H9 (cell line): ENCODE measurements around the gene HAUS7. TPM values are rescaled to one million over a fixed set of nuclear protein-coding genes. Genes with fewer than 3 reads are reported as not detected.

ENCODE experiments used
- DNase-seq: peaks from one replicate; pipeline ENCODE4 v3.0.0-alpha.2; 2017
- H2AFZ ChIP-seq: one replicate; pipeline ENCODE4 v1.6.1; 2013; ENCODE audit warnings: mild to moderate bottlenecking, low read length, control low read depth, moderate library complexity
- H2AK5ac ChIP-seq: 2 replicates; pipeline ENCODE4 v1.6.1; 2013; ENCODE audit warnings: low read length, control low read depth, mixed read lengths; ENCODE audit not compliant: insufficient read length
- H2BK120ac ChIP-seq: one replicate; pipeline ENCODE4 v1.6.1; 2013; ENCODE audit warnings: low read depth, mild to moderate bottlenecking, low read length, control low read depth, inconsistent platforms; ENCODE audit not compliant: poor library complexity, severe bottlenecking
- H2BK12ac ChIP-seq: 2 replicates; pipeline ENCODE4 v1.6.1; 2013; ENCODE audit warnings: low read length, control low read depth, mixed read lengths, low read depth; ENCODE audit not compliant: insufficient read length
- H2BK15ac ChIP-seq: 2 replicates; pipeline ENCODE4 v1.6.1; 2013; ENCODE audit warnings: low read depth, low read length, control low read depth
- H2BK20ac ChIP-seq: one replicate; pipeline ENCODE4 v1.6.1; 2013; ENCODE audit warnings: low read depth, mild to moderate bottlenecking, low read length, control low read depth, inconsistent platforms; ENCODE audit not compliant: poor library complexity, severe bottlenecking
- H2BK5ac ChIP-seq: 2 replicates; pipeline ENCODE4 v1.6.1; 2013; ENCODE audit warnings: low read length, control low read depth, mixed read lengths; ENCODE audit not compliant: insufficient read length
- H3K14ac ChIP-seq: 2 replicates; pipeline ENCODE4 v1.6.1; 2013; ENCODE audit warnings: low read length, control low read depth; ENCODE audit not compliant: insufficient read depth
- H3K18ac ChIP-seq: 2 replicates; pipeline ENCODE4 v1.6.1; 2013; ENCODE audit warnings: low read depth, mild to moderate bottlenecking, mixed read lengths, low read length, control low read depth; ENCODE audit not compliant: insufficient read length
- H3K23ac ChIP-seq: 2 replicates; pipeline ENCODE4 v1.6.1; 2013; ENCODE audit warnings: low read length, control low read depth, mixed read lengths, low read depth; ENCODE audit not compliant: insufficient read length
- H3K23me2 ChIP-seq: 2 replicates; pipeline ENCODE4 v1.6.1; 2013; ENCODE audit warnings: low read depth, mild to moderate bottlenecking, mixed read lengths, low read length, control low read depth; ENCODE audit not compliant: insufficient read length, poor library complexity, severe bottlenecking
- H3K27ac ChIP-seq: 2 replicates; pipeline ENCODE4 v1.5.1; 2013; ENCODE audit warnings: low read length, control low read depth, mixed read lengths, low read depth; ENCODE audit not compliant: insufficient read length
- H3K27me3 ChIP-seq: 2 replicates; pipeline ENCODE4 v1.6.1; 2013; ENCODE audit warnings: low read length, control low read depth, inconsistent platforms; ENCODE audit not compliant: insufficient read depth
- H3K4ac ChIP-seq: 2 replicates; pipeline ENCODE4 v1.6.1; 2013; ENCODE audit warnings: low read depth, mild to moderate bottlenecking, control low read depth, inconsistent platforms, low read length, moderate library complexity
- H3K4me1 ChIP-seq: 2 replicates; pipeline ENCODE4 v1.6.1; 2013; ENCODE audit warnings: low read length, control low read depth, inconsistent platforms; ENCODE audit not compliant: insufficient read depth
- H3K4me2 ChIP-seq: 2 replicates; pipeline ENCODE4 v1.6.1; 2013; ENCODE audit warnings: low read length, control low read depth, mixed read lengths; ENCODE audit not compliant: insufficient read length, insufficient read depth
- H3K56ac ChIP-seq: 2 replicates; pipeline ENCODE4 v1.6.1; 2013; ENCODE audit warnings: low read depth, mild to moderate bottlenecking, mixed read lengths, low read length, control low read depth; ENCODE audit not compliant: insufficient read length
- H3K79me1 ChIP-seq: 2 replicates; pipeline ENCODE4 v1.6.1; 2013; ENCODE audit warnings: low read depth, mild to moderate bottlenecking, moderate library complexity, low read length, control low read depth, inconsistent platforms; ENCODE audit not compliant: insufficient read depth, poor library complexity, severe bottlenecking
- H3K79me2 ChIP-seq: 2 replicates; pipeline ENCODE4 v1.6.1; 2013; ENCODE audit warnings: low read length, control low read depth, inconsistent platforms; ENCODE audit not compliant: insufficient read depth
- H3K9ac ChIP-seq: 2 replicates; pipeline ENCODE4 v1.6.1; 2013; ENCODE audit warnings: low read length, control low read depth, mixed read lengths; ENCODE audit not compliant: insufficient read length; ENCODE audit errors: extremely low read depth
- H3K9me3 ChIP-seq: one replicate; pipeline ENCODE4 v1.6.1; 2013; ENCODE audit warnings: low read depth, low read length, inconsistent platforms; ENCODE audit not compliant: control insufficient read depth
- H3T11ph ChIP-seq: one replicate; pipeline ENCODE4 v1.6.1; 2013; ENCODE audit warnings: mild to moderate bottlenecking, low read length, control low read depth, inconsistent platforms
- H4K20me1 ChIP-seq: one replicate; pipeline ENCODE4 v1.6.1; 2013; ENCODE audit not compliant: control insufficient read depth, insufficient read length, insufficient read depth
- H4K5ac ChIP-seq: 2 replicates; pipeline ENCODE4 v1.6.1; 2013; ENCODE audit warnings: low read depth, mild to moderate bottlenecking, mixed read lengths, low read length, control low read depth; ENCODE audit not compliant: insufficient read length
- H4K8ac ChIP-seq: replicated peaks from 2 replicates; pipeline ENCODE4 v1.6.1; 2013; ENCODE audit warnings: low read length, control low read depth, mixed read lengths, low read depth; ENCODE audit not compliant: insufficient read length
- H4K91ac ChIP-seq: 2 replicates; pipeline ENCODE4 v1.6.1; 2013; ENCODE audit warnings: low read depth, mild to moderate bottlenecking, moderate library complexity, mixed read lengths, low read length, control low read depth; ENCODE audit not compliant: insufficient read length
- H3K27ac Mint-ChIP-seq, 3 experiments: 2 replicates in 2 of 3; 3 replicates in 1 of 3; pipeline ENCODE4 v1.8.0; 2020 to 2021; ENCODE audit warnings: mixed read lengths in 3 of 3, mild to moderate bottlenecking in 1 of 3, moderate library complexity in 1 of 3
- H3K27me3 Mint-ChIP-seq: 2 replicates; pipeline ENCODE4 v1.8.0; 2021; ENCODE audit warnings: low read depth, mild to moderate bottlenecking, moderate library complexity, mixed read lengths
- H3K36me3 Mint-ChIP-seq, 3 experiments: 2 replicates in 2 of 3; 3 replicates in 1 of 3; pipeline ENCODE4 v1.8.0; 2020 to 2021; ENCODE audit warnings: low read depth in 3 of 3, mixed read lengths in 3 of 3; ENCODE audit not compliant: insufficient read depth in 1 of 3
- H3K4me1 Mint-ChIP-seq, 2 experiments: 2 replicates each; pipeline ENCODE4 v1.8.0; 2020; ENCODE audit warnings: mixed read lengths in 2 of 2
- H3K4me3 Mint-ChIP-seq, 2 experiments: 2 replicates in 1 of 2; 3 replicates in 1 of 2; pipeline ENCODE4 v1.8.0; 2020 to 2021; ENCODE audit warnings: mild to moderate bottlenecking in 2 of 2, mixed read lengths in 2 of 2, moderate library complexity in 1 of 2
- H3K9me3 Mint-ChIP-seq, 2 experiments: 2 replicates in 1 of 2; 3 replicates in 1 of 2; pipeline ENCODE4 v1.8.0; 2020; ENCODE audit warnings: mild to moderate bottlenecking in 2 of 2, mixed read lengths in 2 of 2, moderate library complexity in 1 of 2
- WGBS: extraction: QIAGEN DNeasy Blood & Tissue Kit; methylation state at CpG from one replicate; pipeline ENCODE4 v1.1.7; 2013; ENCODE audit warnings: missing lambda C conversion rate, low lambda C conversion rate, mixed read lengths; ENCODE audit not compliant: insufficient read length; ENCODE audit errors: extremely low coverage; 5-methylcytosine and 5-hydroxymethylcytosine counted together
- total RNA-seq: library from RNA; stranded (reverse); gene quantifications from 2 replicates; pipeline ENCODE4 v1.2.1, GENCODE V29; 2021
- TF ChIP-seq, protein P1 (sequence below): fragments of 200-600 bp; sonication (generic); conservative IDR thresholded peaks from 3 replicates; pipeline ENCODE4 v1.8.0; 2021; ENCODE audit warnings: antibody characterized with exemption, mild to moderate bottlenecking

Gene HAUS7
- total RNA-seq, 1 experiment from 2014 or later, result 45.3 TPM

GRCh38 chrX:153408871-153409351, 61.5 kb downstream of the HAUS7 start:
- Histone ChIP-seq H3K4ac (no peak overlapping the region), H3K79me1 (no peaks in the 10 kb centered on the region), H3K27ac (no peak overlapping the region), H4K91ac (no peak overlapping the region), H3K9ac (no peak overlapping the region), H4K8ac (no peak overlapping the region), H3T11ph (no peak overlapping the region), H3K56ac (no peak overlapping the region), H2AK5ac (no peak overlapping the region), H3K14ac (no peak overlapping the region), H2BK5ac (no peak overlapping the region), H3K9me3 (peaks cover 31% of the 10 kb centered on the region), H3K4me2 (no peak overlapping the region), H3K27me3 (peaks cover 7% of the 10 kb centered on the region; the same call in 1 of the 2 replicates), H3K23ac (no peak overlapping the region), H3K79me2 (no peaks in the 10 kb centered on the region), H3K23me2 (no peaks in the 10 kb centered on the region), H2BK20ac (no peak overlapping the region), H3K18ac (no peak overlapping the region), H2BK15ac (no peak overlapping the region), H2BK12ac (no peak overlapping the region), H3K4me1 (no peaks in the 10 kb centered on the region), H2AFZ (no peak overlapping the region), H4K20me1 (no peaks in the 10 kb centered on the region), H4K5ac (no peak overlapping the region), H2BK120ac (no peak overlapping the region)
- peaks cover 8 to 10% (median 10%) of the 10 kb centered on the region in 3 experiments; a peak in 4 of 7 replicates for H3K36me3 Mint-ChIP-seq
- no peak overlapping the region for H3K4me3 Mint-ChIP-seq
- no peak for DNase-seq
- H3K4me1 Mint-ChIP-seq, result peaks cover 7 to 8% of the 10 kb centered on the region in 2 experiments; a peak in 2 of 4 replicates
- no CpG with 5 or more reads among the region's 12 CpGs for WGBS
- peaks cover 47% of the 10 kb centered on the region for H3K27me3 Mint-ChIP-seq
- peaks cover 61 to 77% of the 10 kb centered on the region in 2 experiments for H3K9me3 Mint-ChIP-seq
- no peak overlapping the region for H3K27ac Mint-ChIP-seq
- TF ChIP-seq, protein P1, sequence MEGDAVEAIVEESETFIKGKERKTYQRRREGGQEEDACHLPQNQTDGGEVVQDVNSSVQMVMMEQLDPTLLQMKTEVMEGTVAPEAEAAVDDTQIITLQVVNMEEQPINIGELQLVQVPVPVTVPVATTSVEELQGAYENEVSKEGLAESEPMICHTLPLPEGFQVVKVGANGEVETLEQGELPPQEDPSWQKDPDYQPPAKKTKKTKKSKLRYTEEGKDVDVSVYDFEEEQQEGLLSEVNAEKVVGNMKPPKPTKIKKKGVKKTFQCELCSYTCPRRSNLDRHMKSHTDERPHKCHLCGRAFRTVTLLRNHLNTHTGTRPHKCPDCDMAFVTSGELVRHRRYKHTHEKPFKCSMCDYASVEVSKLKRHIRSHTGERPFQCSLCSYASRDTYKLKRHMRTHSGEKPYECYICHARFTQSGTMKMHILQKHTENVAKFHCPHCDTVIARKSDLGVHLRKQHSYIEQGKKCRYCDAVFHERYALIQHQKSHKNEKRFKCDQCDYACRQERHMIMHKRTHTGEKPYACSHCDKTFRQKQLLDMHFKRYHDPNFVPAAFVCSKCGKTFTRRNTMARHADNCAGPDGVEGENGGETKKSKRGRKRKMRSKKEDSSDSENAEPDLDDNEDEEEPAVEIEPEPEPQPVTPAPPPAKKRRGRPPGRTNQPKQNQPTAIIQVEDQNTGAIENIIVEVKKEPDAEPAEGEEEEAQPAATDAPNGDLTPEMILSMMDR, result no peak
